HL-60 (cell line): ENCODE data around the gene STOML2.

Experiments
- SPI1 ChIP-seq: IDR thresholded peaks from 2 replicates; pipeline ENCODE4 v1.6.1; 2012; ENCODE audit warnings: low read depth, mild to moderate bottlenecking, borderline replicate concordance
- TF ChIP-seq, protein P1 (sequence below): IDR thresholded peaks from one replicate; pipeline ENCODE4 v1.5.1; 2011; ENCODE audit warnings: low read length, control low read depth, inconsistent platforms; ENCODE audit not compliant: insufficient read depth

DNA sequence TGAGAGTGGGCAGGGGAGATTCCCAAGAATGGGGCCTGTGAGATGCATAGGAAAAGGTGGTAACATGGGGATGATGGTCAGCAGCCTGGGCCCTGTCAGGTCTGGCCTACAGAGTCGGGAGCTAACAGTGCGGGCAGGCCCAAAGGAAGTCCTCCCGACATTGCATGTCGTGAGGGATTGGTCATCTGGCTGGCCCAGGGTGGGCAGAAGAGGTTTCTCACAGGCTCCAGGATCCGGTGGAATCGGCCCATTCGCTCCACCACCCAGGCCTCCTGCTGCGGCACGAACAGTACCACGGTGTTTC is 514 bp downstream of the STOML2 start:
- TF ChIP-seq, protein P1, sequence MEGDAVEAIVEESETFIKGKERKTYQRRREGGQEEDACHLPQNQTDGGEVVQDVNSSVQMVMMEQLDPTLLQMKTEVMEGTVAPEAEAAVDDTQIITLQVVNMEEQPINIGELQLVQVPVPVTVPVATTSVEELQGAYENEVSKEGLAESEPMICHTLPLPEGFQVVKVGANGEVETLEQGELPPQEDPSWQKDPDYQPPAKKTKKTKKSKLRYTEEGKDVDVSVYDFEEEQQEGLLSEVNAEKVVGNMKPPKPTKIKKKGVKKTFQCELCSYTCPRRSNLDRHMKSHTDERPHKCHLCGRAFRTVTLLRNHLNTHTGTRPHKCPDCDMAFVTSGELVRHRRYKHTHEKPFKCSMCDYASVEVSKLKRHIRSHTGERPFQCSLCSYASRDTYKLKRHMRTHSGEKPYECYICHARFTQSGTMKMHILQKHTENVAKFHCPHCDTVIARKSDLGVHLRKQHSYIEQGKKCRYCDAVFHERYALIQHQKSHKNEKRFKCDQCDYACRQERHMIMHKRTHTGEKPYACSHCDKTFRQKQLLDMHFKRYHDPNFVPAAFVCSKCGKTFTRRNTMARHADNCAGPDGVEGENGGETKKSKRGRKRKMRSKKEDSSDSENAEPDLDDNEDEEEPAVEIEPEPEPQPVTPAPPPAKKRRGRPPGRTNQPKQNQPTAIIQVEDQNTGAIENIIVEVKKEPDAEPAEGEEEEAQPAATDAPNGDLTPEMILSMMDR, result no peak
- no peak for TF ChIP-seq SPI1
